HG03460 (cell line): ENCODE results near the gene C17orf50.
"Not testable (repeated sequence)": the region's sequence is repeated elsewhere in the genome, so short reads cannot be mapped to it uniquely, and the experiment has no call there.

Experiments
- ATAC-seq: cut with Tn5 transposase; IDR thresholded peaks from one replicate; pipeline ENCODE4 v1.9.1; 2021; ENCODE audit not compliant: unreplicated experiment

The C17orf50 gene

DNA sequence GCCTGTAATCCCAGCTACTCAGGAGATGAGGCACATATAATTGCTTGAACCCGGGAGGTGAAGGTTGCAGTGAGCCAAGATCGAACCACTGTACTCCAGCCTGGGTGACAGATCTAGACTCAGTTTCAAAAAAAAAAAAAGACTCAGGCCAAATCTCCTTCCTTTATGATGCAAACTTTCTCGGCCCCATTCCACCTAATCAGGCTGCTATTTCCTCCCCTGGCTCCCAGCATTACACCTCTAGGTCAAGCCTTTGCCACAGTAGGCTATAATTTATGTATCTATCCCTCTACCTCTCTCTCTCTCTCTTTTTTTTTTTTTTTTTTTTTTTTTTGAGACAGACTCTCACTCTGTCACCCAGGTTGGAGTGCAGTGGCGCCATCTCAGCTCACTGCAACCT lies 9.1 kb upstream of the C17orf50 start:
- ATAC-seq = not testable (repeated sequence)

DNA sequence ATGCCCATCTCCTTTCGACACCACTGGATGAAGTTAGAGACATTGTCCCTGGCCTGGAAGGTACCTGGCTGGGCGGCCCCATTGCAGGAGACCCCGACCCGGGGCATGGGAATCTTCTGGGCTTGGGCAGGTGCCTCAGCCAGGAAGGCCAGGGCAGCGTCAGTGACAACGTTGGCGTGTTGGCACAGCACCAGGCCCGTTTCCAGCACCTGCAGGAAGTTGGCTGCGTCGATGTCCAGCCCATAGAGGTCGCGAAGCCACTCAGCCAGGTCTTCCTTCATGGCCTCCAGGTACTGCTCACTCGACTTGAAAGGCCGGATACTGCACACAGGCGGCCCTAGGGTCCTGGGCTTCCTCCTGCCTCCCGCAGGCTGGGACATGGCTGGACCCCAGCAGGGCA lies 8.2 kb upstream of the C17orf50 start:
- no peak for ATAC-seq

DNA sequence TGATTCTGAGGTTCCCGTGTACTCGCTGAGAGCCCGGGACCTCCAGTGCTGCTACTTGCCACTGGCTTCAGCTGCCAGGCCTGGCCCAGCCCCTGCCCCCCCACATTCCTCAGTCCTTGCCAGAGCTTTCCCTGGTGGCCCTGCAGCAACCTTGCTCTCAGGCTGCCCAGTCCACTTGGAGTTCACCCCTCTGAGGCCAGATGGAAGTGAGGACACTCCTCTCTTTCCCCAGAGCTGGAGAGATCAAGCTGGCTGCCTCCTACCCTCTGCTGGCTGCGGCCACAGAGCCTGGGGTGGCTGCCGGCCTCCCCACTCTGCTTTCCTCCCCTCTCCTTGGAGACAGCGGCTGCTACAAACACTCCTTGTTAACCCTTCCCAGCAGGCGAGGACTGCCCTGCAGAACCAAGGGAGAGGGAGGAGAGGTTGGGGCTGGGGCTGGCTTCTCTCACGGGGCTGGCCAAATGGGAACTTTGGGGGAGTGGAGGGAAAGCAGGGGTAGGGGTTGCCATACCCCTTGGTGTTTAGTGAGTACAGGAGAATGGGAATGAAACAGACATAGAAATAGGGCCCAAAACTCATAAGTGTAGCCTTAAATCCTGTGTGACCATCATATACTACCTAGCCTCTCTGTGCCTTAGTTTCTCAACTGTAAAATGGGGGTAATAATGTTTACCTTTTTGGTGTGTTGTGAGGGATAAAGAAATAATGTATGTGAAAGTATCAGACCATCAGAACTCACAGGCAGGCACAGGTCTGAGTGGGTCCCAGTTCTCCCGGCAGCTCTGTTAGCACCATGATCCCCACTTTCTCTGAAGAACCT lies 7.5 kb upstream of the C17orf50 start, which contains the start of gene GAS2L2:
TSS of gene GAS2L2 (minus strand) at position 295 of the 820 bp plus-strand sequence. CDS start 389 bp downstream, outside the sequence.
- no peak for ATAC-seq

DNA sequence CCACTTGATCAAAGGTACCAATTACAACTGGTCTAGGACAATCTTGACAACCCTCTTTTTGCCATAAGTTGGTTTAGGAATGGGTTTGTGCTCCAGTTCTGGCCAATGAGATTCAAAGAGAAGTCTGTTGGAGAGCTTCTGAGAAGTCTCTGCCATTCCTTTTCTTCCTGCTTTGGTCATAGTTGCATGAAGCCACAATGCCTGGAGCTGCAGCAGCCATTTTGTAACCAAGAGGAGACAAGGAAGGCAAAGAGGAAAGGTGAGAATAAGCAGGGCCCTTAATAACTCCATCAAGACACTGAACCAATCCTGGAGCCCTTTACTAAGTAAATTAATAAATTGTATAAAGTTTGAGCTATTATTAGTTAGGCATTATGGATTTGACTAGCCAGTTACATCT lies 3.4 kb upstream of the C17orf50 start:
- ATAC-seq = no peak

DNA sequence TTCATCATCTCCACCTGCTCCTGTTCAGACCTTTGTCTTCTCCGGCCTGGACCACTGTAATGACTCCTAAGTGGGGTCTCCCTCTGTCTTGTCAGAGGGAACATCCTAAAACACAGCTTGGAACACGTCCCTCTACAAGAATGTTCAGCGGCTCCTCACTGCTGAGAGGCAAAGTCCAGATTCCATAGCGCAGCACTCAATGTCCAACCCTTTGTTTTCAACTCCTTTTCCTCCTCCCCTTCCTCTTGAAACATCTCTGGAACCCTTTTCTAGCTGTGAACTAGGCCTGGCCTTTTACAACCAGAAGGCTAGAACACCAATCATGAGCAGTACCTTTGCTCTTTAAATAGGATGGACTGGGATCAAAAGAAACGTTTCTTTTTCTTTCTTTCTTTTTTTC lies 914 bp downstream of the C17orf50 start:
- no peak for ATAC-seq

DNA sequence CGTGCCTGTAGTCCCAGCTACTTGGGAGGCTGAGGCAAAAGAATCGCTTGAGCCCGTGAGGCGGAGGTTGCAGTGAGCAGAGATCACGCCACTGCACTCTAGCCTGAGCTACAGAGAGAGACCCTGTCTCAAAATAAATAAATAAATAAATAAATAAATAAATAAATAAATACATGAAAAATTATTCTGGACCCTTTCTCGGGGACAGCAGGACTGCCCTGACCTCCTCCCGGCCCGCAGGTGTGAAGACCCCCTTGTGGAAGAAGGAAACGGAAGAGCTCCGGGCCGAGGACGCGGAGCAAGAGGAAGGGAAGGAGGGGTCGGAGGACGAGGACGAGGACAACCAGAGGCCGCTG lies 3.1 kb downstream of the C17orf50 start:
- no peak for ATAC-seq

DNA sequence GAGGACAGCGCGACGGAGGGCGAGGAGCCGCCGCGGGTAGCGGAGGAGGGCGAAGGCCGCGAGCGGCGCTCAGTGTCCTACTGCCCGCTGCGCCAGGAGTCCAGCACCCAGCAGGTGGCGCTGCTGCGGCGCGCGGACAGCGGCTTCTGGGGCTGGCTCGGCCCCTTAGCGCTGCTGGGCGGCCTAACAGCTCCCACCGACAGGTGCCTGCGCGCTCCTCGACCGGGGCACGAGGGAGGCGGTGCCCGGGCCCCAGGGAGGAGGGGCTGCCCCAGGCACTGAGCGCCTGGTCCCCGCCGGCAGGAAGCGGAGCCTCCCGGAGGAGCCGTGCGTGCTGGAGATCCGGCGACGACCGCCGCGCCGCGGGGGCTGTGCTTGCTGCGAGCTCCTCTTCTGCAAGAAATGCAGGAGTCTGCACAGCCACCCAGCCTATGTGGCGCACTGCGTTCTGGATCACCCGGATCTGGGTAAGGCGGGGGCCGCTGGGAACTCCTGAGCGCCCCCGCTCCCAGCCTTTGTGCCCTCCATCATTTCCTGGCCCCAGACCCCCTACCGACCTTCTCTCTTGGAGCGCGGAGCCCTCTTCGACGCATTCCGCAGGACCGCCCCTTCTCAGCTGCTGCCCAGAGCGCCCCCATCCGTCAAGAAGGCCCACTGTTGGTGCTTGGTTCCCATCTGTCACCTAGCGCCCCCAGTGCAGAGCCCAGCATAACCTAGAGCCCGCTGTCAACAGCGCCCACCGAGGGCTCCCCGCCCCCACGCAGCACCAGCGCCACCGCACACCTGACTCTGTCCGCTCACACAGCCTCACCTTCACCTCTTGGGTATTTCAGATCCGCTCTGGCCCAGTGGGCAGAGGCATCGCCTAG lies 3.7 kb downstream of the C17orf50 start:
- ATAC-seq = peak; percentile 74

DNA sequence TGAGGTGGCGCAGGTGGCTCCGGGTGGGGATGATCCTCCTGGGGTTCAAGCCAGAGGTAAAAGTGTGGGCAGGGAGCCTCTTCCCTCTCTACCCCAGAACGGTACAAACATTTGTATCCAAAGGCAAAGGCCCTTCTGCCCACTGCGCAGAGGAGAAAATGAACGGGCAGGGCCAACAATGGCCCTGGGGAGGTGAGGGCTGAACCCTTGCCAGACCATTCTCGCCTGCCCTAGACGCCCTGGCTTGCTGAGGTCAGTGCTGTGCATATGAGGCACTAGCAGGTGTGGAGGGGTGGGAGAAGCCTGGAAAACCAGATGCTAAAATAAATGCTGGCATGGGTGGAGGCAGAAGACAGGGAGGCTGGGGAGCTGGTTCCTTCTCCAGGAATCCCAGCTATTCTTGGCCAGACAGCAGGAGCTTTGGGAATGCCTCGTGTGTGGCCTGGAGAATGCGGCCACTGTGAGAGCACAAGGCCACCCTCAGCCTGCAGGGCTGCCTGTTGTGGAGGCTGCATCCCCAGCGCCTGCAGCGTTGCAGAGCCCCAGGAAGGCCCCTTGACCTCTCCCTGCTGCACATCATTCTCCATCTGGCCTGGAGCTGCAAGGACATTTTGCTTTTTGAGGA lies 4.5 kb downstream of the C17orf50 start:
- no peak for ATAC-seq

DNA sequence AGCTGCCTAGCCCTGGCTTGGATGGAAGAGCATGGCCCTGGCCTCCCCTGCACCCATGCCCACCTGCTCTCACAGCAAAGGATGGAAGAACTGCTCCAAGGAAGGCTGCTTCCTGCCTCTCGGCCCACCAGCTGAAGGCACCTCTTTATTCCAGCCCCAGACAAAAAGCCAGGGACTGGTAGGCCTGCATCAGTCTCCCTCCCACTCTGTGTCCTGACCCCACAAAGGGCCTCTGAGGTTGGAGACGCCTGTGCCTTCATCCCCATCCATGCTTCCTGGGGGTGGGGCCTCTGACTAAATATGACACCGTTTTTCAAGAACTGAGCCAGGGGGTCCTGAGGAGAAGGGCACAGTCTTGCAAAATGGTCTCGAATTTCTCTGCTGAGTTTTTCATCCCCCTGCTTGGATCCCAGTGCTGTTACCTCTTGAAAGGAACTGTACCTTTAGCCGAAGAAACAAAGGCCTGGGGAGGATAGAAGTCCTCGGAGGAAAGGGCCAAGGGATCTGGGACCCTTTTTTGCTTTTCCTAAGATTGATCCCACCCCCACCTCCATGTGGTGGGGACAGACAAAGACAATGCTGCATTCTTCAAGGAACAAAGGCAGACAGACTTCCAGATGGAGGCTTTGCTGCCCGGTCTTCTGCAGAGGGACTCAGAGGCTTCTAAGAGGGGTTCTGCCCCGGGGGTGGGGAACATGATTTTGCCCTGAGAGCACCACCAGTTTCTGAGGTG lies 5.2 kb downstream of the C17orf50 start:
- no peak for ATAC-seq

DNA sequence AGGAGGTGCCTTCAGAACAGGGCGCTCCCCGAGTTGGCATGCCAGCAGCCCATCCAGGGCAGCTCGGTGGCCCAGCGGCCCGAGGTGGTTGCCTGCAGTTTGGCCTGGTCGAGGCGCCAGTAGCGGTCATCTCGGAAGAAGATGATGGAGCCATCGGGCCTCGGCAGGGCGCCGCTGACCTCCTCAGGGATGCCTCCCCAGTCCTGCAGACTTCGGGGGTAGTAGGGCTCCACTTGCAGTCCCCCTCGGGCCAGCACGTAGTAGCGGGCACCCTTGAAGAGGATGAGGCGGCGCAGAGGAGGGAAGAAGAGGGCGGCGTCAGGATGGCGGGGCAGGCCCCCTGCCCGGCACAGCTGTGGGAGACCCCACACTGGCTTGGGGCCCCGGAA lies 5.8 kb downstream of the C17orf50 start:
- no peak for ATAC-seq

DNA sequence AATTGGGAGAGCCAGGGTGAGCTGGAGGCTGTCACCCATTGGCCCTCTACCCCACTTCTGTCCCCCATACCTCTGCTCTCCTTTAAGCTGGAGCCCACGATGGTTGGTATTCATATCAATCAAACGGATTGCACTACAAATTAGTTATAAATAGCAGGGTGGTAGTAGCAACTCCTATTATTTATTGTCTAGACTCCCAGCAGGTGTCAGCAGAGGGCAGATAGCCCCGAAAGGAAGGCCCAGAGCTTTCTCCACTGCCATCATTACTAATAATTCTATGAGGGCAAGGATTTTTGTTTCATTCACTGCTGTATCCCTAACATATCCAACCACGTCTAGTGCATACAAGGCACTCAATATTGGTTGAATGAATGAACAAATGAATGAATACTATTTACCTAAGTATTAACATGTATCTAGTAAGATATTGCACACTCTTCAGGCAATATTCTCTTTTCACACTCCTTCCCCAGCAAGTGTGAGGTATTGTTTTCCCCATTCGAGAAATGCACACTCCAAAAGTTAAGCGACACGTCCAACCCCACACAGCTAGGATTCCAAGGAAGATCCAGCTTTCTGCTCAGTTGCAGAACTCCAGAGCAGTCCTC lies 6.3 kb downstream of the C17orf50 start:
- ATAC-seq = no peak

DNA sequence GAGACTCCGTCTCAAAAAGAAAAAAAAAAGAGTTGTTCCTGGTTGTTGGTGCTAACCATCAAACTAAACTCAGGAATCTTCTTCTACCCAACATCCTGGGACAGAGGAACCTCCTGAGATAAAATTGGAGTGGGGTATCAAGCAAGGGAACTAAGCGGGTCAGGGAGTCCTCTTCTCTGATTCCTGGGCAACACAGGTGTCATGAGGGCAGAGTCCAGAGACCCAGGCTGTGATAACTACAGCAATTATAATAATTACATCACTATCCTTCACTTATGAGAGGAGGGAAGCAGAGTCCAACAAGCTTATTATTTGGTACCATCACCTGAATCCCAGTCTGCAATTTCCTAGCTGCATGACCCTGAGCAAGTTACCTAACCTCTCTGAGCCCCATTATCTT lies 8.1 kb downstream of the C17orf50 start:
- no peak for ATAC-seq

DNA sequence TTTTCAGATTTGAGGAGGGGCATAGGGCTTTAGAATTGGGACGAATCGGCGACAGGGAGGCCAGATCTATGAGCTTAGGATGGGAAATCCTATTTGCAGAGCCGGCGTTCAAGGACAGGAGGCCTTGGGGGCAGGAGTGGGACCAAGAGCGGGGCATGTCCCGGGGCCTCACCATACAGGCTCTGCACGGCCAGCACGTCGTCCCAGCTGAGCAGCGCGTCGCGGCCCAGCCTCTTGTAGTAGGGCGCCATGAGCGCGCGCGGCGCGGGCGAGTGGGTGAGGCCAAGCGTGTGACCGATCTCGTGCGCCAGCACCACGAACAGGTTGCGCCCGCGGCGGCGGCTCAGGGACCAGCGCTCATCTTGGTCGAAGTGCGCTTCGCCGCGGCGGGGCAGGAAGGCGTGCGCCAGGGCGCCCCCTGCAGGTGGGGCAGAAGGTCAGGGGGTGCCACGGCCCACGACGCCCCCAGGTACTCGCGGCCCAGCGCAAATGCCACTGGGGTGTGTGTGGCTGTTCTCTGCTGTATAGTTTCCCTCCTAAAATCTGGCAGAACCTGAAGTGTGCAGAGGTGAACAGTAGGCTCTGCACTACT lies 9.3 kb downstream of the C17orf50 start:
- no peak for ATAC-seq

DNA sequence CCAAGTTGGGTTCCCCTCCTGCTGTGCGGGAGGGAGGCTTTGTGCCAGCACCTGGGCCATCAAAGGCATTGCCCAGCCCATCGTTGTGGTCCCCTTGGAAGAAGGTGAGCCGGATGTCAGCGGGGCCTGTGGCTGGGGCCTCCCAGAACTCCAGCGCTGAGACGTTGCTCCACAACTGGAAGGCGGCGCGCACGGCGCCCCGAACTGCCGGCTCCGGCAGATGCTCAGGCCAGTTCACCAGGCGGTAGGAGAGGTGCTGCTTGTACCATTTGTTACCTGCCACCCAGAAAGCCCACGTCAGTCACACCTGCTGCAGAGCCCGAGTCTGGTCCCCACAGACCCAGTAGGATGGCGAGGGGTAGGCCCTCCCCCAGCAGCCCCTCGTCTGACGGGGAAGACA lies 12.4 kb downstream of the C17orf50 start:
- no peak for ATAC-seq

DNA sequence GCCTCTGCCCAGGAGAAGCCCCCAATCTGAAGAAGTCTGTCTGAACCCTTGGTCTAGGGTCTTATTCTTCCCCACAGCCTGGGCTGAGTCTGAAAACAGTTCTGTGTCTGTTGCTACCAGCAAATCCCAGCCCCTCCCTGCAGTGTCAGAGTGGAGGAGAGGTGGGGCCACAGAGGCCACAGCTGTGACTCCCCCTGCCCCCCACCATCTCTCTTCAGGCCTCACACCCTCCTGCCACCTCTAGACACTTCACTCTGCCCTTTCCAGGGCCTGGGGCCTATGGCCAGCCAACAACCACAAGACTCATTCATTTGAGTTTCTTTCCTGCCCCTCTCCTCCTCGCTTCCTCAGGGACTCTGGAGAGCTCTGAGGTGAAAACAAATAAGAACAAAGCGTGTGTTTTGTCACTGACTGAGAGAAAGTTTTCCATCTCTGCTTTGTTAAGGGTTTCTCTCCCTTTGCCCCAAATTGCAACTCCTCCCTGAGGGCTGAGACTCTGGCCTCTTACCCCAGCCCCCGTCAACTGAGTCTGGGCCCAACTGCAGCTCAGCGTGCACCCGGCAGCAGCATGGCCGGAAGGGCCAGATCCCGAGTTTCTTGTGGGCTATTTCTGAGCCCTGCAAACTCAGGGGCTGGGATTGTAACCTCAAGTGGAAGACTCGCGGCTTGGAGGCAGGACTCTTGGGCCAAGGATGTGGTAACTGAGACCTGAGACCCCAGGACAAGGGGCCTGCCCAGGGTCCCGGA lies 13.2 kb downstream of the C17orf50 start:
- ATAC-seq = no peak

DNA sequence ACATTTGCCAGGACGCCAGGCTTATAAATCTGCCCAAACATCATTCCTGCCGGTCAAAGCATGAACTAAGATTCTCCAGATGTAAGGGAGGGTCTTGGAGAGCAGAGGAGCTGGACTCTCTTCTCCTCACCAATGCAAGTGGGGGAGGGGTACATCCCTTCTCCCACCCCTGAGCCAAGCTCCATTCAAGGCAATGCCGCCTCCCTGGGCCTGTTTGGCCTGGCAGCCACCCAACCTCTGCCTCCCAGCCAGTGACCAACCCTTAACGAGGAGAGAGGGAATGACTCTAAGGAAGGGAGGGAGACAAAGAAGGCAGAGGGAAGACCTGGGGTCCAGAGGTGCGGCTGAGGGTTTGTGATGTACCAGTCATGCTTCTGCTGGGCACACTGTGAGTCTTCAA lies 13.8 kb downstream of the C17orf50 start:
- ATAC-seq = no peak

DNA sequence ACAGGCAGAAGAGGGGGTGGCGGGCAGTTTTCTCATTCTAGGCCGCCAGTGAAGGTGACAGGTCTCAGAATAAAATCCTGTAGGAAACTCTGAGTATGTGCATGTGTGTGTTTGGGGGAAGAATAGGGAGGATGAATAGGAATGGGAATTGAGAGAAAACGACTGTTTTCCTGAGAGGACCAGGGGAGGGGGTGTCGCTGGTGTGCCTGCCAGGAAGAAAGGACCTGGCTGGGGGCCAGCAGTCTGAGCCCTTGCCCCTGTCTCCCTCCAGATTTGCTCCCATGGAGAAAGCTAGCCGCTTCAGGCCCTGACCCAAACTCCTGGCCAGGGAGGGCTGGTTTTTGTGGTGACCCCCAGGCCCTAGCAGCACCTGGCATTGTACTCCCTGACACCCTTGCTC lies 14.4 kb downstream of the C17orf50 start:
- no peak for ATAC-seq

DNA sequence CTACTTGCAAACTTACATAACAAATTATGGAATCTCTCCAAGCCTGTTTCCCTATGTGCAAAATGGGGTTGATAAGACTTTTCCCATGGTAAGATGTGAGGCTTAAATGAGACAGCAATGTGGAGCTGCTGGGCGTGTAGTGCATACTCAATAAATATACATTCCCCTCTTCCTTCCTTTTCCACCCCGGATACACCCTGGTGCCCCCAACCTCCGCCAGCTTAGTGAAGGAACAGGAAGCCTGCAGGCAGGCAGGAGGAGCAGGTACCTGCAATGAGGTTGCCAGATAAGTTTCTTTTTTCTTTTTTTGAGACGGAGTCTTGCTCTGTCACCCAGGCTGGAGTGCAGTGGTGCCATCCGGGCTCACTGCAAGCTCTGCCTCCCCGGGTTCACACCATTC lies 14.9 kb downstream of the C17orf50 start:
- no peak for ATAC-seq

DNA sequence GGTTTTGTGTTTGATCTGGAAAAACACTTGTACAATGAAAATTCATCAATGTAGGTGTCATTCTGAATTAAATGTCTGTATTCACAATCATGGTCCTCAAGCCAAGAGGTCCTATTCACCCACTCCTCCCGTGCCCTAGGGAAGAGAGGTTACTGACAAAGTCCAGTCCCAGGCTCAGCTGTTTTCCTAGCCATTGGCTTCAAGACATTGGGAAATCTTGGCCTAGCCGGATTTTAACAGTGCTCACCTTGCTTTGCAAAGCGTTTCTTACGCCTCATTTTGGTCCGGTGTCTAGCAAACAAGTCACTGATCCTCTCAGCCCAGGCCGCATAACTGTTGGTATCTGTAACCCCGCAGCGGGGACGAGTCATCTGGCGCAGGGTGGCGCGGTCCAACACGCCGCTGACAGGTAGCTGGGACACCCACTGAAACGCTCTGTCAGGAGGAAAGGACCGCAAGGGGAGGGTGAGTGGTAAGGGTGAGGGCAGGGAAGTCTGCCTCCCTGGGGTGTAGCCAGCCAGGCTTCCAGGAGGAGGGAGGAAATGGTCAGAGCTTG lies 18.0 kb downstream of the C17orf50 start:
- no peak for ATAC-seq
